GM23338 (cell line): ENCODE measurements around the gene PACS2. TPM values are rescaled to one million over a fixed set of nuclear protein-coding genes. Genes with fewer than 3 reads are reported as not detected.
"Not testable (repeated sequence)": the region's sequence is repeated elsewhere in the genome, so short reads cannot be mapped to it uniquely, and the experiment has no call there.

ENCODE experiments used
- ATAC-seq: fragments of 200-7000 bp; cut with Tn5 transposase; 3 replicates; pipeline ENCODE4 v1.9.1; 2020
- DNase-seq: peaks from one replicate; pipeline ENCODE4 v3.0.0-alpha.2; 2015; ENCODE audit warnings: low spot score
- H2AFZ ChIP-seq: fragments of 200-600 bp; sonication (generic); 2 replicates; pipeline ENCODE4 v1.8.0; 2016; ENCODE audit warnings: antibody characterized with exemption, mild to moderate bottlenecking, moderate library complexity
- H3F3A ChIP-seq: fragments of 200-600 bp; sonication (generic); replicated peaks from 2 replicates; pipeline ENCODE4 v1.8.0; 2017; ENCODE audit warnings: antibody characterized with exemption, mixed run types, low read depth
- H3K27ac ChIP-seq: fragments of 200-600 bp; sonication (generic); 2 replicates; pipeline ENCODE4 v1.6.1; 2016; ENCODE audit warnings: low read depth
- H3K27me3 ChIP-seq: fragments of 200-600 bp; sonication (generic); 2 replicates; pipeline ENCODE4 v1.8.0; 2016; ENCODE audit warnings: mild to moderate bottlenecking, mixed run types, moderate library complexity; ENCODE audit not compliant: insufficient read depth
- H3K36me3 ChIP-seq: fragments of 200-600 bp; sonication (generic); 2 replicates; pipeline ENCODE4 v1.8.0; 2016; ENCODE audit warnings: mild to moderate bottlenecking; ENCODE audit not compliant: insufficient read depth
- H3K4me1 ChIP-seq: fragments of 200-600 bp; sonication (generic); 2 replicates; pipeline ENCODE4 v1.8.0; 2016; ENCODE audit warnings: mild to moderate bottlenecking, moderate library complexity; ENCODE audit not compliant: insufficient read depth
- H3K4me2 ChIP-seq: fragments of 200-600 bp; sonication (generic); 2 replicates; pipeline ENCODE4 v1.7.1; 2017; ENCODE audit warnings: mixed run types
- H3K4me3 ChIP-seq: fragments of 200-600 bp; sonication (generic); 2 replicates; pipeline ENCODE4 v1.6.1; 2016; ENCODE audit warnings: mixed run types
- H3K79me2 ChIP-seq: fragments of 200-600 bp; sonication (generic); replicated peaks from 2 replicates; pipeline ENCODE4 v1.8.0; 2017; ENCODE audit warnings: mild to moderate bottlenecking; ENCODE audit not compliant: insufficient read depth
- H3K9me2 ChIP-seq: fragments of 200-600 bp; sonication (generic); 2 replicates; pipeline ENCODE4 v1.8.0; 2017; ENCODE audit not compliant: insufficient read depth
- H4K20me1 ChIP-seq: fragments of 200-600 bp; sonication (generic); replicated peaks from 2 replicates; pipeline ENCODE4 v1.8.0; 2017; ENCODE audit warnings: mild to moderate bottlenecking; ENCODE audit not compliant: insufficient read depth
- H3K27ac Mint-ChIP-seq: 2 replicates; pipeline ENCODE4 v1.8.0; 2020; ENCODE audit warnings: inconsistent platforms, mild to moderate bottlenecking, moderate library complexity, mixed read lengths
- H3K27me3 Mint-ChIP-seq: 3 replicates; pipeline ENCODE4 v1.8.0; 2022; ENCODE audit warnings: low read depth, mild to moderate bottlenecking, moderate library complexity, mixed read lengths, inconsistent platforms; ENCODE audit not compliant: insufficient read depth, poor library complexity
- H3K36me3 Mint-ChIP-seq: 3 replicates; pipeline ENCODE4 v1.8.0; 2021; ENCODE audit warnings: low read depth, mild to moderate bottlenecking, inconsistent platforms, moderate library complexity, mixed read lengths
- H3K4me1 Mint-ChIP-seq: 3 replicates; pipeline ENCODE4 v1.8.0; 2020; ENCODE audit warnings: mild to moderate bottlenecking, inconsistent platforms, mixed read lengths
- H3K4me3 Mint-ChIP-seq: 3 replicates; pipeline ENCODE4 v1.8.0; 2021; ENCODE audit warnings: moderate library complexity, mild to moderate bottlenecking, inconsistent platforms, mixed read lengths
- H3K9me3 Mint-ChIP-seq: 3 replicates; pipeline ENCODE4 v1.8.0; 2020; ENCODE audit warnings: moderate library complexity, mild to moderate bottlenecking, inconsistent platforms, mixed read lengths
- ETS1 ChIP-seq: IDR thresholded peaks from 2 replicates; pipeline ENCODE4 v1.6.1; 2016; ENCODE audit warnings: antibody characterized with exemption
- ZNF462 ChIP-seq: fragments of 250-450 bp; sonication (Bioruptor Pico); IDR thresholded peaks from 2 replicates; pipeline ENCODE4 v1.5.0; 2020; ENCODE audit warnings: mild to moderate bottlenecking, moderate library complexity
- polyA plus RNA-seq: library from polyadenylated mRNA; unstranded; fragments of >200 nt; fragmentation: Nextera tagmentation; extraction: Ambion mirVana; gene quantifications from 2 replicates; pipeline ENCODE4 v1.2.1, GENCODE V29; 2016
- total RNA-seq: library from RNA; depleted of rRNA; stranded (reverse); fragments of >200 nt; shearing (Covaris generic); gene quantifications from 2 replicates; pipeline ENCODE4 v1.2.3, GENCODE V29; 2014

Gene PACS2
- total and polyA plus RNA-seq, 2 experiments from 2014 or later = 22.5 to 79.0 TPM

GRCh38 chr14:105275267-105275946, 39.1 kb upstream of the PACS2 start (continued):
- TF ChIP-seq ZNF462 (no peak), ETS1 (no peak)

GRCh38 chr14:105277448-105277847, 37.1 kb upstream of the PACS2 start:
- not testable (repeated sequence) for ATAC-seq, H3K9me3 Mint-ChIP-seq, H3K79me2 ChIP-seq, H3K27ac ChIP-seq, H3K4me1 ChIP-seq, H2AFZ ChIP-seq, H3K27me3 ChIP-seq, H3K9me2 ChIP-seq, H3F3A ChIP-seq, H3K36me3 Mint-ChIP-seq, H4K20me1 ChIP-seq, H3K4me3 Mint-ChIP-seq, H3K4me3 ChIP-seq, H3K27ac Mint-ChIP-seq, H3K27me3 Mint-ChIP-seq, DNase-seq, H3K4me2 ChIP-seq, H3K36me3 ChIP-seq
- peaks cover 11% of the 10 kb centered on the region for H3K4me1 Mint-ChIP-seq
